Activated CD8-positive, alpha-beta T cell treated with anti-CD3 and anti-CD28 coated beads for 36 hours (primary cell): ENCODE data around the gene DDX1. TPM values are rescaled to one million over a fixed set of nuclear protein-coding genes. Genes with fewer than 3 reads are reported as not detected.
A peak's percentile ranks its signal among the peaks of the same experiment; 100 is the strongest.

ENCODE experiments used
- ATAC-seq: fragments of 200-7000 bp; cut with Tn5 transposase; one replicate; pipeline ENCODE4 v1.10.0; 2021; ENCODE audit warnings: mild to moderate bottlenecking, moderate library complexity
- CTCF ChIA-PET: fragments of 350-600 bp; sonication (Branson Sonifier 250); formaldehyde crosslinking; loops from one replicate; lab custom pipeline; 2021; ENCODE audit warnings: antibody characterized with exemption; lab: Charles Lee
- POLR2A ChIA-PET: fragments of 350-600 bp; sonication (Branson Sonifier 250); formaldehyde crosslinking; loops from one replicate; lab custom pipeline; 2021; ENCODE audit warnings: antibody characterized with exemption; lab: Charles Lee
- DNase-seq: peaks from one replicate; pipeline ENCODE4 v3.0.0-alpha.2; 2020
- H3K27ac Mint-ChIP-seq: one replicate; pipeline ENCODE4 v1.8.0; 2021; ENCODE audit warnings: mild to moderate bottlenecking, mixed read lengths
- H3K27me3 Mint-ChIP-seq: one replicate; pipeline ENCODE4 v1.8.0; 2021; ENCODE audit warnings: mixed read lengths
- H3K36me3 Mint-ChIP-seq: one replicate; pipeline ENCODE4 v1.8.0; 2021; ENCODE audit warnings: low read depth, mixed read lengths
- H3K4me1 Mint-ChIP-seq: one replicate; pipeline ENCODE4 v1.8.0; 2021; ENCODE audit warnings: low read depth, mixed read lengths
- H3K4me3 Mint-ChIP-seq: one replicate; pipeline ENCODE4 v1.8.0; 2021; ENCODE audit warnings: mild to moderate bottlenecking, moderate library complexity, mixed read lengths
- H3K9me3 Mint-ChIP-seq: one replicate; pipeline ENCODE4 v1.8.0; 2021; ENCODE audit warnings: mixed read lengths
- CTCF ChIP-seq: fragments of 200-600 bp; IDR thresholded peaks from one replicate; pipeline ENCODE4 v1.8.0; 2022; ENCODE audit warnings: antibody characterized with exemption, mild to moderate bottlenecking
- intact Hi-C: fragments of 100-400 bp; cut with micrococcal nuclease; formaldehyde crosslinking; loops from one replicate; pipeline ENCODE4 v1.10.0; 2022
- total RNA-seq, 2 experiments: library from RNA; stranded (reverse); gene quantifications; one replicate each; pipeline ENCODE4 v1.2.3, GENCODE V29; 2021

DDX1 gene
- total RNA-seq, 2 experiments from 2014 or later: 90.3 to 92.5 TPM

GRCh38 chr2:15577071-15577735, 14.5 kb upstream of the DDX1 start:
- Mint-ChIP-seq H3K27ac (no peak overlapping the region), H3K4me1 (no peaks in the 10 kb centered on the region), H3K36me3 (no peaks in the 10 kb centered on the region), H3K27me3 (peaks cover 5% of the 10 kb centered on the region), H3K9me3 (no peaks in the 10 kb centered on the region), H3K4me3 (no peak overlapping the region)
- ChIA-PET CTCF (interaction anchor here (0.6 to 2.9 kb wide), 35 partner anchors 10 to 1787 kb away, joined by 3 to 33 read pairs (median 5); partner anchors contain the start of genes DDX1 and NBAS), POLR2A (interaction anchor here (0.6 to 1.2 kb wide), 4 partner anchors 10 to 178 kb away, joined by 3 to 5 read pairs (median 4); partner anchors contain the start of gene NBAS)
- ATAC-seq (peak; percentile 100), DNase-seq (peak; percentile 97)
- TF ChIP-seq CTCF: peak; percentile 78
- intact Hi-C loops: no loop called here

GRCh38 chr2:15579641-15580040, 12.0 kb upstream of the DDX1 start:
- ATAC-seq (no peak), DNase-seq (no peak)
- H3K27ac Mint-ChIP-seq: no peak overlapping the region
- H3K36me3 Mint-ChIP-seq: no peaks in the 10 kb centered on the region
- CTCF ChIA-PET: interaction anchor here (0.9 to 2.9 kb wide), 3 partner anchors 8 to 26 kb away, joined by 3 to 21 read pairs (median 3); no protein-coding TSS in a partner anchor
- H3K4me1 Mint-ChIP-seq: no peaks in the 10 kb centered on the region
- H3K4me3 Mint-ChIP-seq: no peak overlapping the region
- POLR2A ChIA-PET: no interaction called here
- intact Hi-C loops: loop anchor here (10.0 kb wide), 1 partner anchor 405 kb away; no protein-coding TSS in a partner anchor
- no peaks in the 10 kb centered on the region for H3K9me3 Mint-ChIP-seq
- peaks cover 5% of the 10 kb centered on the region for H3K27me3 Mint-ChIP-seq
- TF ChIP-seq CTCF: no peak

GRCh38 chr2:15580451-15580850, 11.2 kb upstream of the DDX1 start:
- no peak for TF ChIP-seq CTCF
- ChIA-PET POLR2A (no interaction called here), CTCF (no interaction called here)
- Mint-ChIP-seq H3K4me1 (no peaks in the 10 kb centered on the region), H3K27me3 (peaks cover 5% of the 10 kb centered on the region), H3K27ac (no peak overlapping the region), H3K4me3 (no peak overlapping the region), H3K9me3 (no peaks in the 10 kb centered on the region), H3K36me3 (no peaks in the 10 kb centered on the region)
- DNase-seq (no peak), ATAC-seq (no peak)
- intact Hi-C loops: loop anchor here (10.0 kb wide), 1 partner anchor 406 kb away; no protein-coding TSS in a partner anchor

GRCh38 chr2:15582710-15583357, 8.8 kb upstream of the DDX1 start:
- Mint-ChIP-seq H3K4me1 (no peaks in the 10 kb centered on the region), H3K4me3 (no peak overlapping the region), H3K27ac (no peak overlapping the region), H3K9me3 (no peaks in the 10 kb centered on the region), H3K36me3 (no peaks in the 10 kb centered on the region), H3K27me3 (peaks cover 5% of the 10 kb centered on the region)
- no peak for DNase-seq
- ChIA-PET POLR2A (no interaction called here), CTCF (no interaction called here)
- no peak for ATAC-seq
- intact Hi-C loops: loop anchor here (10.0 kb wide), 1 partner anchor 408 kb away; no protein-coding TSS in a partner anchor
- no peak for TF ChIP-seq CTCF

GRCh38 chr2:15583826-15584225, 7.8 kb upstream of the DDX1 start:
- intact Hi-C loops: loop anchor here (10.0 kb wide), 1 partner anchor 409 kb away; no protein-coding TSS in a partner anchor
- DNase-seq (no peak), ATAC-seq (no peak)
- TF ChIP-seq CTCF: no peak
- Mint-ChIP-seq H3K27me3 (peaks cover 3% of the 10 kb centered on the region), H3K4me1 (no peaks in the 10 kb centered on the region), H3K4me3 (no peak overlapping the region), H3K27ac (no peak overlapping the region), H3K9me3 (no peaks in the 10 kb centered on the region), H3K36me3 (peaks cover 1% of the 10 kb centered on the region)
- CTCF ChIA-PET: interaction anchor here (1.2 to 1.3 kb wide), 2 partner anchors 8 to 680 kb away, joined by 3 to 5 read pairs; no protein-coding TSS in a partner anchor
- POLR2A ChIA-PET: no interaction called here
